OCI-LY3 (cell line): ENCODE data around the gene CDK4.

Source experiments
- H2AFZ ChIP-seq: fragments of 200-600, 300-600 bp; shearing (Covaris generic); 2 replicates; pipeline ENCODE4 v1.6.0; 2014; ENCODE audit warnings: antibody characterized with exemption, low read depth, low read length
- H3K27ac ChIP-seq: fragments of 200-600, 300-600 bp; sonication (generic); 2 replicates; pipeline ENCODE4 v1.5.1; 2014; ENCODE audit warnings: mild to moderate bottlenecking, low read length, moderate library complexity, mixed read lengths
- H3K27me3 ChIP-seq: fragments of 200-600, 300-600 bp; sonication (generic); 2 replicates; pipeline ENCODE4 v1.6.1; 2014; ENCODE audit warnings: low read depth, low read length, mixed read lengths
- H3K36me3 ChIP-seq: fragments of 200-600, 300-600 bp; sonication (generic); replicated peaks from 2 replicates; pipeline ENCODE3; 2014; ENCODE audit warnings: low read depth, low read length, mixed read lengths
- H3K4me1 ChIP-seq: fragments of 300-600, 200-600 bp; sonication (generic); 2 replicates; pipeline ENCODE4 v1.6.1; 2014; ENCODE audit warnings: low read length, mixed read lengths
- H3K4me2 ChIP-seq: fragments of 200-600, 300-600 bp; sonication (generic); 2 replicates; pipeline ENCODE4 v1.6.1; 2014; ENCODE audit warnings: low read length, mixed read lengths
- H3K4me3 ChIP-seq: fragments of 300-600, 200-600 bp; sonication (generic); 2 replicates; pipeline ENCODE4 v1.5.1; 2014; ENCODE audit warnings: antibody characterized with exemption, mild to moderate bottlenecking, low read length, moderate library complexity
- H3K79me2 ChIP-seq: fragments of 300-600, 200-600 bp; shearing (Covaris generic); 2 replicates; pipeline ENCODE4 v1.6.1; 2014; ENCODE audit warnings: mild to moderate bottlenecking, low read length, mixed read lengths
- H3K9ac ChIP-seq: fragments of 300-600, 200-600 bp; shearing (Covaris generic); 2 replicates; pipeline ENCODE4 v1.6.0; 2014; ENCODE audit warnings: mild to moderate bottlenecking, low read length, moderate library complexity
- H3K9me3 ChIP-seq: fragments of 200-600, 300-600 bp; shearing (Covaris generic); 2 replicates; pipeline ENCODE4 v1.6.1; 2014; ENCODE audit warnings: low read length, mixed read lengths; ENCODE audit not compliant: insufficient read depth
- H4K20me1 ChIP-seq: fragments of 200-600, 300-600 bp; sonication (generic); 2 replicates; pipeline ENCODE4 v1.6.1; 2016; ENCODE audit warnings: low read length, mixed read lengths; ENCODE audit not compliant: insufficient read depth
- EZH2phosphoT487 ChIP-seq: fragments of 200-600 bp; shearing (Covaris generic); IDR thresholded peaks from 2 replicates; pipeline ENCODE4 v1.6.1; 2018; ENCODE audit warnings: antibody characterized with exemption, mixed run types, low read depth
- TF ChIP-seq, protein P1 (sequence below): fragments of 200-600, 300-600 bp; sonication (generic); IDR thresholded peaks from 2 replicates; pipeline ENCODE4 v1.5.1; 2014; ENCODE audit warnings: antibody characterized with exemption, low read length, low read depth

CDK4 gene

DNA sequence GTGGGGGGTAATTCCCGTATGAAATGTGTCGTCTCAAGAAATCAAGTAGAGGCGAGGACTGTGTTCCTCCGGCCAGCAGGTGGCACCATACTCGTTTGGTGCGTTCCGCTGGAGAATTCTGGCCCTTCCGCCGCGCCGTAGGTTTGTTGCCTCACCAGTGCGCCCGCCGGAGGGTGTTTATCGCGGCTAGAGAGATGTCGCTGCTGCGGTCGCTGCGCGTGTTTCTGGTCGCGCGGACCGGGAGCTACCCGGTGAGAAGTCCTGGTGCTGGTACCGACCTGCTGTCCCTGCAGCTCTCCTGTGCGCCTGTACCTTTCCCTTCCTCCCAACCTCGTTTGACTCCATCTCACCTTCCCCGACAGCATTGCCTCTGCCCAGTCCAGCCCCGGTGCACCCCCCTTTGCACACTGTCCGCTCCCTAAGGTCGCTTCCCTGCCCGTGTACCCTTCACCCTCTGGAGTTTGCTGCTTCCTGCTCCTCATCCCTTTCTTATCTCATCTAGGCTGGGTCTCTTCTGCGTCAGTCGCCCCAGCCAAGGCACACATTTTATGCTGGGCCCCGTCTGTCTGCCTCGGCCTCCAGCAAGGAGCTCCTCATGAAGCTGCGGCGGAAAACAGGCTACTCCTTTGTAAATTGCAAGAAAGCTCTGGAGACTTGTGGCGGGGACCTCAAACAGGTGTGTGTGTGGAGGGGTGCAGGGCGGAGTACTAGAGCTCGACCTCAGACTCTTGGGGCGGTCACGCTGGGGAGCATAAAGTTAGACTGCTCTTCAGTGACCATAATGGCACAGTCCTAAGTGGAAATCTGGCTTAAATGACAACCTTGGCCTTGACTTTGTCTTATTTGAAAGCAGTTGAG lies 30.7 kb upstream of the CDK4 start, which contains the start of gene TSFM:
Gene TSFM (plus strand): TSS at position 180 of the 858 bp plus-strand sequence. CDS start 15 bp downstream, at position 195.
- H3K9me3 ChIP-seq, result no peaks in the 10 kb centered on the region
- H2AFZ ChIP-seq, result peak within 1 kb of the TSS; percentile 89
- H3K36me3 ChIP-seq, result peaks cover 27% of the 10 kb centered on the region
- H3K79me2 ChIP-seq, result peaks cover 19% of the 10 kb centered on the region
- peaks cover 13% of the 10 kb centered on the region for H3K4me1 ChIP-seq
- H3K4me3 ChIP-seq, result peak within 1 kb of the TSS; percentile 89
- H3K4me2 ChIP-seq, result peak within 1 kb of the TSS; percentile 88
- H3K27me3 ChIP-seq, result no peaks in the 10 kb centered on the region
- no peaks in the 10 kb centered on the region for H4K20me1 ChIP-seq
- TF ChIP-seq, protein P1, sequence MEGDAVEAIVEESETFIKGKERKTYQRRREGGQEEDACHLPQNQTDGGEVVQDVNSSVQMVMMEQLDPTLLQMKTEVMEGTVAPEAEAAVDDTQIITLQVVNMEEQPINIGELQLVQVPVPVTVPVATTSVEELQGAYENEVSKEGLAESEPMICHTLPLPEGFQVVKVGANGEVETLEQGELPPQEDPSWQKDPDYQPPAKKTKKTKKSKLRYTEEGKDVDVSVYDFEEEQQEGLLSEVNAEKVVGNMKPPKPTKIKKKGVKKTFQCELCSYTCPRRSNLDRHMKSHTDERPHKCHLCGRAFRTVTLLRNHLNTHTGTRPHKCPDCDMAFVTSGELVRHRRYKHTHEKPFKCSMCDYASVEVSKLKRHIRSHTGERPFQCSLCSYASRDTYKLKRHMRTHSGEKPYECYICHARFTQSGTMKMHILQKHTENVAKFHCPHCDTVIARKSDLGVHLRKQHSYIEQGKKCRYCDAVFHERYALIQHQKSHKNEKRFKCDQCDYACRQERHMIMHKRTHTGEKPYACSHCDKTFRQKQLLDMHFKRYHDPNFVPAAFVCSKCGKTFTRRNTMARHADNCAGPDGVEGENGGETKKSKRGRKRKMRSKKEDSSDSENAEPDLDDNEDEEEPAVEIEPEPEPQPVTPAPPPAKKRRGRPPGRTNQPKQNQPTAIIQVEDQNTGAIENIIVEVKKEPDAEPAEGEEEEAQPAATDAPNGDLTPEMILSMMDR, result peak; percentile 91
- no peak for TF ChIP-seq EZH2phosphoT487
- no peak within 1 kb of the TSS for H3K27ac ChIP-seq
- peak within 1 kb of the TSS; percentile 69 for H3K9ac ChIP-seq

DNA sequence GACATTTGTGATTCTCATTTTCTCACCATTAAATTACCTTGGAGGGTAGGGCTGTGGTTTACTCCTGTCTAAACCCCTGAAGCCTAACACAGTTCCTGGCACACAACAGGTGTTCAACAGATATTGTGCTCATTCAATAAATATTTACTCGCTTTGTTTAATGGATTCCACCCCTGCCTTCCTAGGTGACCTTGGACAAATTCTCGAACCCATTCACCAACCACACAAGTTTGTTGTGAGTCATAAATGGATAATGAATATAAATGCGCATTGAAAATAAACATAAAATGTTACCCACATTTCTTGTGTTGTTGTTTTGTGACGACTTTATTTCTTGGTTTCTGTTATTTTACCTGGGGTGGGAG lies 30.1 kb upstream of the CDK4 start:
- peak overlapping the region; percentile 39 for H3K9ac ChIP-seq

DNA sequence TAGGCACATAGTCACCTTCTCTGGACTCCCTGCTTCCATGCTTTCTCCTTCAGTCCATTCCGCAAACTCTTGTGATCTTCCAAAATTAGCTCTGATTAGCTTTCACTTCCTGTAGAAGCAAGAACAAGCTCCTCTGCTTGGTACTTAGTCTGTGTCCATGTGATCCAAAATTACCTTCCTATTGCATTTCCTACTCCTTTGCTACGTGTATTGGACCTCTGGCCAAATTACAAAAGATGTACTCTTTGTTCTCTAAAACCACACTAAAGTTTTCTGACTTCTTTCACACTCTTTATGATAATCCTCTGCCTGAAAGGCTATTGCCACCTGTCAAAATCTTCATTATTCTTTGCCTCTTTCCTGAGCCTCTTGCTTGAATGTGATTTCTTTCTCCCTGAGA lies 29.7 kb upstream of the CDK4 start:
- Histone ChIP-seq H2AFZ (no peak overlapping the region), H3K9ac (no peak overlapping the region), H3K79me2 (peaks cover 19% of the 10 kb centered on the region), H3K4me2 (peak overlapping the region; percentile 83), H3K4me1 (peaks cover 13% of the 10 kb centered on the region), H3K27me3 (no peaks in the 10 kb centered on the region), H3K9me3 (no peaks in the 10 kb centered on the region), H3K27ac (no peak overlapping the region), H3K36me3 (peaks cover 20% of the 10 kb centered on the region), H3K4me3 (no peak overlapping the region), H4K20me1 (no peaks in the 10 kb centered on the region)
- no peak for TF ChIP-seq EZH2phosphoT487

More for the DNA sequence above, 30.1 kb upstream of the CDK4 start:
- no peak for TF ChIP-seq EZH2phosphoT487
- TF ChIP-seq, protein P1, result no peak
- Histone ChIP-seq H3K4me3 (peak overlapping the region; percentile 89), H3K27me3 (no peaks in the 10 kb centered on the region), H3K4me1 (peaks cover 13% of the 10 kb centered on the region), H4K20me1 (no peaks in the 10 kb centered on the region), H3K36me3 (peaks cover 25% of the 10 kb centered on the region), H3K79me2 (peaks cover 19% of the 10 kb centered on the region), H2AFZ (peak overlapping the region; percentile 89), H3K9me3 (no peaks in the 10 kb centered on the region), H3K27ac (no peak overlapping the region), H3K4me2 (peak overlapping the region; percentile 83)

DNA sequence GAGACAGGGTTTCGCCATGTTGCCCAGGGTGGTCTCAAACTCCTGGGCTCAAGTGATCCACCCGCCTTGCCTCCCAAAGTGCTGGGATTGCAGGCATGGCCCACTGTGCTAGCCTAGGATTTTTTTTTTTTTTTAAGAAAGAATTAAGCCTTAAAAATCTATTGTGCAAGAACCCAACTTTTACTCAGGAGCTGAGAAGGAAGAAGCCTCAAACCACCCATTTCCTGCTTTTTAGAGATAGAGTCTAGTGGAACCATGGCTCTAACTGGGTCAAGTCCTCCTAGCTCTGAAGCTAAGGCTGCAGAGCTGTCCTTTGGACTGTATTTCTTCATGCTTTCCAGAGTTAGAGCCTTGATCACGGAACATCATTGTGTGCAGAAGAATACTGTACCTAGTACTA lies 29.1 kb upstream of the CDK4 start:
- Histone ChIP-seq H3K79me2 (peaks cover 19% of the 10 kb centered on the region), H3K9ac (no peak overlapping the region), H3K4me1 (peaks cover 13% of the 10 kb centered on the region), H3K27ac (no peak overlapping the region), H3K4me2 (no peak overlapping the region), H3K36me3 (peaks cover 15% of the 10 kb centered on the region), H3K4me3 (no peak overlapping the region), H2AFZ (no peak overlapping the region), H3K9me3 (no peaks in the 10 kb centered on the region), H4K20me1 (no peaks in the 10 kb centered on the region), H3K27me3 (no peaks in the 10 kb centered on the region)
- TF ChIP-seq, protein P1, result no peak
- TF ChIP-seq EZH2phosphoT487, result no peak
